GM19240 (cell line): ENCODE results near the gene SOX6.

Experiments
- DNase-seq: peaks from one replicate; pipeline ENCODE4 v3.0.0; 2011; ENCODE audit warnings: low spot score; ENCODE audit not compliant: insufficient read length

The SOX6 gene

GRCh38 chr11:16278979-16279378 lies 77.4 kb downstream of the SOX6 start:
- DNase-seq = no peak

- DNase-seq = no peak
Observed at GRCh38 chr11:16278273-16278672, 78.1 kb downstream of the SOX6 start.

GRCh38 chr11:16276251-16276650 lies 80.1 kb downstream of the SOX6 start:
- no peak for DNase-seq

- no peak for DNase-seq
Observed at GRCh38 chr11:16271258-16271657, 85.1 kb downstream of the SOX6 start.

- DNase-seq = no peak
Observed at GRCh38 chr11:16266021-16266420, 90.3 kb downstream of the SOX6 start.

GRCh38 chr11:16265022-16265421 lies 91.3 kb downstream of the SOX6 start:
- no peak for DNase-seq

GRCh38 chr11:16262645-16262955 lies 93.7 kb downstream of the SOX6 start:
- DNase-seq = no peak

- no peak for DNase-seq
Observed at GRCh38 chr11:16261836-16262644, 94.3 kb downstream of the SOX6 start.

GRCh38 chr11:16252373-16252772 lies 104.0 kb downstream of the SOX6 start:
- no peak for DNase-seq

GRCh38 chr11:16248248-16248647 lies 108.1 kb downstream of the SOX6 start:
- DNase-seq = no peak

GRCh38 chr11:16242806-16243205 lies 113.5 kb downstream of the SOX6 start:
- DNase-seq = no peak

- DNase-seq = no peak
Observed at GRCh38 chr11:16240687-16241086, 115.7 kb downstream of the SOX6 start.

- no peak for DNase-seq
Observed at GRCh38 chr11:16239141-16240105, 116.9 kb downstream of the SOX6 start.

GRCh38 chr11:16226245-16226644 lies 130.1 kb downstream of the SOX6 start:
- DNase-seq = no peak

GRCh38 chr11:16225623-16226022 lies 130.7 kb downstream of the SOX6 start:
- DNase-seq = no peak

GRCh38 chr11:16223558-16223957 lies 132.8 kb downstream of the SOX6 start:
- DNase-seq = no peak

- no peak for DNase-seq
Observed at GRCh38 chr11:16217631-16218030, 138.7 kb downstream of the SOX6 start.

- DNase-seq = no peak
Observed at GRCh38 chr11:16216831-16217230, 139.5 kb downstream of the SOX6 start.

- DNase-seq = no peak
Observed at GRCh38 chr11:16215352-16215751, 141.0 kb downstream of the SOX6 start.

- no peak for DNase-seq
Observed at GRCh38 chr11:16211407-16211806, 144.9 kb downstream of the SOX6 start.

- DNase-seq = no peak
Observed at GRCh38 chr11:16204261-16204660, 152.1 kb downstream of the SOX6 start.

GRCh38 chr11:16195651-16196050 lies 160.7 kb downstream of the SOX6 start:
- DNase-seq = no peak

GRCh38 chr11:16194566-16194965 lies 161.8 kb downstream of the SOX6 start:
- no peak for DNase-seq
